ENCODE data around the gene ABCB11.

Gene ABCB11

GRCh38 chr2:168920504-168921157 lies 110.5 kb downstream of the ABCB11 start:
- H3K4me3 ChIP-seq (ENCODE audit: low read length in 2 of 2): no peak overlapping the region

GRCh38 chr2:168916331-168916675 lies 114.8 kb downstream of the ABCB11 start:
- Histone ChIP-seq H3K36me3 (ENCODE audit: control insufficient read depth in 2 of 2, insufficient read depth in 2 of 2, low read length in 2 of 2) (no peaks in the 10 kb centered on the region), H3K27me3 (ENCODE audit: control insufficient read depth in 2 of 2, insufficient read depth in 2 of 2, low read length in 2 of 2) (peaks cover 3 to 9% of the 10 kb centered on the region in 2 donors), H3K9ac (ENCODE audit: low read depth in 1 of 2, low read length in 2 of 2) (no peak overlapping the region), H3K4me3 (ENCODE audit: low read length in 2 of 2) (no peak overlapping the region), H3K9me3 (ENCODE audit: control insufficient read depth in 2 of 2, low read length in 2 of 2) (no peaks in the 10 kb centered on the region), H3K27ac (ENCODE audit: low read depth in 2 of 2, low read length in 2 of 2) (no peak overlapping the region), H3K4me1 (ENCODE audit: control insufficient read depth in 2 of 2, insufficient read depth in 2 of 2, low read length in 2 of 2) (no peaks in the 10 kb centered on the region)

More at GRCh38 chr2:168920504-168921157, 110.5 kb downstream of the ABCB11 start:
- Histone ChIP-seq H3K9ac (ENCODE audit: low read depth in 1 of 2, low read length in 2 of 2) (no peak overlapping the region), H3K4me1 (ENCODE audit: control insufficient read depth in 2 of 2, insufficient read depth in 2 of 2, low read length in 2 of 2) (no peaks in the 10 kb centered on the region), H3K36me3 (ENCODE audit: control insufficient read depth in 2 of 2, insufficient read depth in 2 of 2, low read length in 2 of 2) (no peaks in the 10 kb centered on the region), H3K27me3 (ENCODE audit: control insufficient read depth in 2 of 2, insufficient read depth in 2 of 2, low read length in 2 of 2) (no peaks in the 10 kb centered on the region), H3K27ac (ENCODE audit: low read depth in 2 of 2, low read length in 2 of 2) (no peak overlapping the region), H3K9me3 (ENCODE audit: control insufficient read depth in 2 of 2, low read length in 2 of 2) (no peaks in the 10 kb centered on the region)

- no peaks in the 10 kb centered on the region for H3K36me3 ChIP-seq (ENCODE audit: control insufficient read depth in 2 of 2, insufficient read depth in 2 of 2, low read length in 2 of 2)
- H3K9me3 ChIP-seq (ENCODE audit: control insufficient read depth in 2 of 2, low read length in 2 of 2): no peaks in the 10 kb centered on the region
- H3K9ac ChIP-seq (ENCODE audit: low read depth in 1 of 2, low read length in 2 of 2): no peak overlapping the region
- H3K4me1 ChIP-seq (ENCODE audit: control insufficient read depth in 2 of 2, insufficient read depth in 2 of 2, low read length in 2 of 2): no peaks in the 10 kb centered on the region
- no peak overlapping the region for H3K27ac ChIP-seq (ENCODE audit: low read depth in 2 of 2, low read length in 2 of 2)
- H3K4me3 ChIP-seq (ENCODE audit: low read length in 2 of 2): no peak overlapping the region
- H3K27me3 ChIP-seq (ENCODE audit: control insufficient read depth in 2 of 2, insufficient read depth in 2 of 2, low read length in 2 of 2): peaks cover 3 to 9% of the 10 kb centered on the region in 2 donors
Observed at GRCh38 chr2:168915441-168916330, 115.4 kb downstream of the ABCB11 start.

GRCh38 chr2:168913495-168913894 lies 117.6 kb downstream of the ABCB11 start:
- no peaks in the 10 kb centered on the region for H3K9me3 ChIP-seq (ENCODE audit: control insufficient read depth in 2 of 2, low read length in 2 of 2)
- H3K27ac ChIP-seq (ENCODE audit: low read depth in 2 of 2, low read length in 2 of 2): no peak overlapping the region
- H3K27me3 ChIP-seq (ENCODE audit: control insufficient read depth in 2 of 2, insufficient read depth in 2 of 2, low read length in 2 of 2): peaks cover 3 to 9% of the 10 kb centered on the region in 2 donors
- H3K36me3 ChIP-seq (ENCODE audit: control insufficient read depth in 2 of 2, insufficient read depth in 2 of 2, low read length in 2 of 2): no peaks in the 10 kb centered on the region
- no peaks in the 10 kb centered on the region for H3K4me1 ChIP-seq (ENCODE audit: control insufficient read depth in 2 of 2, insufficient read depth in 2 of 2, low read length in 2 of 2)
- H3K9ac ChIP-seq (ENCODE audit: low read depth in 1 of 2, low read length in 2 of 2): no peak overlapping the region
- no peak overlapping the region for H3K4me3 ChIP-seq (ENCODE audit: low read length in 2 of 2)

GRCh38 chr2:168912901-168913369 lies 118.2 kb downstream of the ABCB11 start:
- H3K4me1 ChIP-seq (ENCODE audit: control insufficient read depth in 2 of 2, insufficient read depth in 2 of 2, low read length in 2 of 2): no peaks in the 10 kb centered on the region
- H3K4me3 ChIP-seq (ENCODE audit: low read length in 2 of 2): peak overlapping the region; percentile 26 to 37
- no peaks in the 10 kb centered on the region for H3K36me3 ChIP-seq (ENCODE audit: control insufficient read depth in 2 of 2, insufficient read depth in 2 of 2, low read length in 2 of 2)
- no peaks in the 10 kb centered on the region for H3K9me3 ChIP-seq (ENCODE audit: control insufficient read depth in 2 of 2, low read length in 2 of 2)
- peaks cover 3 to 9% of the 10 kb centered on the region in 2 donors for H3K27me3 ChIP-seq (ENCODE audit: control insufficient read depth in 2 of 2, insufficient read depth in 2 of 2, low read length in 2 of 2)
- H3K9ac ChIP-seq (ENCODE audit: low read depth in 1 of 2, low read length in 2 of 2): no peak overlapping the region
- H3K27ac ChIP-seq (ENCODE audit: low read depth in 2 of 2, low read length in 2 of 2): no peak overlapping the region

- H3K9me3 ChIP-seq (ENCODE audit: control insufficient read depth in 2 of 2, low read length in 2 of 2): no peaks in the 10 kb centered on the region
- no peak overlapping the region for H3K27ac ChIP-seq (ENCODE audit: low read depth in 2 of 2, low read length in 2 of 2)
- no peak overlapping the region for H3K4me3 ChIP-seq (ENCODE audit: low read length in 2 of 2)
- no peaks in the 10 kb centered on the region for H3K36me3 ChIP-seq (ENCODE audit: control insufficient read depth in 2 of 2, insufficient read depth in 2 of 2, low read length in 2 of 2)
- no peaks in the 10 kb centered on the region for H3K4me1 ChIP-seq (ENCODE audit: control insufficient read depth in 2 of 2, insufficient read depth in 2 of 2, low read length in 2 of 2)
- H3K9ac ChIP-seq (ENCODE audit: low read depth in 1 of 2, low read length in 2 of 2): no peak overlapping the region
- peaks cover 3 to 9% of the 10 kb centered on the region in 2 donors for H3K27me3 ChIP-seq (ENCODE audit: control insufficient read depth in 2 of 2, insufficient read depth in 2 of 2, low read length in 2 of 2)
Observed at GRCh38 chr2:168912466-168912865, 118.7 kb downstream of the ABCB11 start.

- Histone ChIP-seq H3K4me3 (ENCODE audit: low read length in 2 of 2) (no peak overlapping the region), H3K9me3 (ENCODE audit: control insufficient read depth in 2 of 2, low read length in 2 of 2) (no peaks in the 10 kb centered on the region), H3K4me1 (ENCODE audit: control insufficient read depth in 2 of 2, insufficient read depth in 2 of 2, low read length in 2 of 2) (no peaks in the 10 kb centered on the region), H3K27ac (ENCODE audit: low read depth in 2 of 2, low read length in 2 of 2) (no peak overlapping the region), H3K36me3 (ENCODE audit: control insufficient read depth in 2 of 2, insufficient read depth in 2 of 2, low read length in 2 of 2) (no peaks in the 10 kb centered on the region), H3K27me3 (ENCODE audit: control insufficient read depth in 2 of 2, insufficient read depth in 2 of 2, low read length in 2 of 2) (peaks cover 3 to 9% of the 10 kb centered on the region in 2 donors), H3K9ac (ENCODE audit: low read depth in 1 of 2, low read length in 2 of 2) (no peak overlapping the region)
Observed at GRCh38 chr2:168910330-168910729, 120.8 kb downstream of the ABCB11 start.

- Histone ChIP-seq H3K9ac (ENCODE audit: low read depth in 1 of 2, low read length in 2 of 2) (no peak overlapping the region), H3K4me1 (ENCODE audit: control insufficient read depth in 2 of 2, insufficient read depth in 2 of 2, low read length in 2 of 2) (no peaks in the 10 kb centered on the region), H3K36me3 (ENCODE audit: control insufficient read depth in 2 of 2, insufficient read depth in 2 of 2, low read length in 2 of 2) (no peaks in the 10 kb centered on the region), H3K27ac (ENCODE audit: low read depth in 2 of 2, low read length in 2 of 2) (no peak overlapping the region), H3K4me3 (ENCODE audit: low read length in 2 of 2) (no peak overlapping the region), H3K27me3 (ENCODE audit: control insufficient read depth in 2 of 2, insufficient read depth in 2 of 2, low read length in 2 of 2) (peaks cover 3 to 5% of the 10 kb centered on the region in 2 donors), H3K9me3 (ENCODE audit: control insufficient read depth in 2 of 2, low read length in 2 of 2) (no peaks in the 10 kb centered on the region)
Observed at GRCh38 chr2:168907940-168908662, 123.0 kb downstream of the ABCB11 start.

- Histone ChIP-seq H3K27me3 (ENCODE audit: control insufficient read depth in 2 of 2, insufficient read depth in 2 of 2, low read length in 2 of 2) (no peaks in the 10 kb centered on the region), H3K27ac (ENCODE audit: low read depth in 2 of 2, low read length in 2 of 2) (no peak overlapping the region), H3K4me1 (ENCODE audit: control insufficient read depth in 2 of 2, insufficient read depth in 2 of 2, low read length in 2 of 2) (no peaks in the 10 kb centered on the region), H3K9ac (ENCODE audit: low read depth in 1 of 2, low read length in 2 of 2) (no peak overlapping the region), H3K4me3 (ENCODE audit: low read length in 2 of 2) (no peak overlapping the region), H3K9me3 (ENCODE audit: control insufficient read depth in 2 of 2, low read length in 2 of 2) (no peaks in the 10 kb centered on the region), H3K36me3 (ENCODE audit: control insufficient read depth in 2 of 2, insufficient read depth in 2 of 2, low read length in 2 of 2) (no peaks in the 10 kb centered on the region)
Observed at GRCh38 chr2:168904358-168904757, 126.8 kb downstream of the ABCB11 start.

GRCh38 chr2:168903888-168904287 lies 127.2 kb downstream of the ABCB11 start:
- no peak overlapping the region for H3K4me3 ChIP-seq (ENCODE audit: low read length in 2 of 2)
- no peak overlapping the region for H3K27ac ChIP-seq (ENCODE audit: low read depth in 2 of 2, low read length in 2 of 2)
- H3K27me3 ChIP-seq (ENCODE audit: control insufficient read depth in 2 of 2, insufficient read depth in 2 of 2, low read length in 2 of 2): no peaks in the 10 kb centered on the region
- no peaks in the 10 kb centered on the region for H3K9me3 ChIP-seq (ENCODE audit: control insufficient read depth in 2 of 2, low read length in 2 of 2)
- no peaks in the 10 kb centered on the region for H3K4me1 ChIP-seq (ENCODE audit: control insufficient read depth in 2 of 2, insufficient read depth in 2 of 2, low read length in 2 of 2)
- no peaks in the 10 kb centered on the region for H3K36me3 ChIP-seq (ENCODE audit: control insufficient read depth in 2 of 2, insufficient read depth in 2 of 2, low read length in 2 of 2)
- no peak overlapping the region for H3K9ac ChIP-seq (ENCODE audit: low read depth in 1 of 2, low read length in 2 of 2)
